ENCODE data around the gene SKAP1.
"Not testable (repeated sequence)": the region's sequence is repeated elsewhere in the genome, so short reads cannot be mapped to it uniquely, and the experiment has no call there.

The SKAP1 gene

DNA sequence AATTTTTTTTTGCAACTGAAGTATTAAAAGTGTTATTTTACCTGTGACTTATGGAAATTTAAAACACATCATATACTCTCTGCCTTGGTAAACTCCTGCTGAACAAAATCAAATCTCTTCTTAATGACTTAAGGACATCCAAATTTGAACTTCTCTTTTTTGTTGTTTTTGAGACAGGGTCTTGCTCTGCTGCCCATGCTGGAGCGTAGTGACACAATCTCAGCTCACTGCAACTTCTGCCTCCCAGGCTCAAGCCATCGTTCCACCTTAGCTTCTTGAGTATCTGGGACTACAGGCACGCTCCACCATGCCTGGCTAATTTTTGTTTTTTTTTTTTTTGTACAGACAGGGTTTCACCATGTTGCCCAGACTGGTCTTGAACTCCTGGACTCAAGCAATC is 56.1 kb downstream of the SKAP1 start:
- H3K36me3 ChIP-seq (ENCODE audit: insufficient read depth, low read length) = no peaks in the 10 kb centered on the region
- H3K4me2 ChIP-seq (ENCODE audit: low read depth, low read length, poor library complexity, severe bottlenecking) = no peak overlapping the region

GRCh38 chr17:48373130-48373830 is 56.7 kb downstream of the SKAP1 start:
- no peak for TF ChIP-seq EZH2phosphoT487 (IDR thresholded peaks at IDR 0.05; ENCODE audit: borderline replicate concordance)
- TF ChIP-seq, protein P1, sequence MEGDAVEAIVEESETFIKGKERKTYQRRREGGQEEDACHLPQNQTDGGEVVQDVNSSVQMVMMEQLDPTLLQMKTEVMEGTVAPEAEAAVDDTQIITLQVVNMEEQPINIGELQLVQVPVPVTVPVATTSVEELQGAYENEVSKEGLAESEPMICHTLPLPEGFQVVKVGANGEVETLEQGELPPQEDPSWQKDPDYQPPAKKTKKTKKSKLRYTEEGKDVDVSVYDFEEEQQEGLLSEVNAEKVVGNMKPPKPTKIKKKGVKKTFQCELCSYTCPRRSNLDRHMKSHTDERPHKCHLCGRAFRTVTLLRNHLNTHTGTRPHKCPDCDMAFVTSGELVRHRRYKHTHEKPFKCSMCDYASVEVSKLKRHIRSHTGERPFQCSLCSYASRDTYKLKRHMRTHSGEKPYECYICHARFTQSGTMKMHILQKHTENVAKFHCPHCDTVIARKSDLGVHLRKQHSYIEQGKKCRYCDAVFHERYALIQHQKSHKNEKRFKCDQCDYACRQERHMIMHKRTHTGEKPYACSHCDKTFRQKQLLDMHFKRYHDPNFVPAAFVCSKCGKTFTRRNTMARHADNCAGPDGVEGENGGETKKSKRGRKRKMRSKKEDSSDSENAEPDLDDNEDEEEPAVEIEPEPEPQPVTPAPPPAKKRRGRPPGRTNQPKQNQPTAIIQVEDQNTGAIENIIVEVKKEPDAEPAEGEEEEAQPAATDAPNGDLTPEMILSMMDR (conservative IDR thresholded peaks at IDR 0.05; ENCODE audit: low read length) = no peak
- no peak overlapping the region for H3K4me2 ChIP-seq (ENCODE audit: low read depth, low read length, poor library complexity, severe bottlenecking)
- H3K4me1 ChIP-seq (ENCODE audit: insufficient read depth, low read length, poor library complexity, severe bottlenecking) = peaks cover 31% of the 10 kb centered on the region
- no peaks in the 10 kb centered on the region for H3F3A ChIP-seq (ENCODE audit: low read depth)
- H3K79me2 ChIP-seq (ENCODE audit: insufficient read depth, low read length) = no peaks in the 10 kb centered on the region
- H3K4me3 ChIP-seq (ENCODE audit: low read length, poor library complexity, severe bottlenecking) = no peak overlapping the region
- H3K9me2 ChIP-seq (replicated peaks; ENCODE audit: low read depth, low read length) = no peaks in the 10 kb centered on the region
- no peak overlapping the region for H3K9ac ChIP-seq (ENCODE audit: low read depth, low read length, poor library complexity, severe bottlenecking)
- H2AFZ ChIP-seq (ENCODE audit: low read length) = no peak overlapping the region
- no peaks in the 10 kb centered on the region for H3K27me3 ChIP-seq (ENCODE audit: insufficient read depth, low read length, poor library complexity, severe bottlenecking)
- no peaks in the 10 kb centered on the region for H3K36me3 ChIP-seq (ENCODE audit: insufficient read depth, low read length)
- no peaks in the 10 kb centered on the region for H3K9me3 ChIP-seq (ENCODE audit: insufficient read depth, low read depth, low read length)
- no peaks in the 10 kb centered on the region for H4K20me1 ChIP-seq (ENCODE audit: insufficient read depth, low read length, poor library complexity, severe bottlenecking)

More for the DNA sequence above, 56.1 kb downstream of the SKAP1 start:
- TF ChIP-seq EZH2phosphoT487 (IDR thresholded peaks at IDR 0.05; ENCODE audit: borderline replicate concordance) = no peak
- TF ChIP-seq, protein P1 (conservative IDR thresholded peaks at IDR 0.05; ENCODE audit: low read length) = no peak
- Histone ChIP-seq H4K20me1 (ENCODE audit: insufficient read depth, low read length, poor library complexity, severe bottlenecking) (no peaks in the 10 kb centered on the region), H3F3A (ENCODE audit: low read depth) (no peaks in the 10 kb centered on the region), H2AFZ (ENCODE audit: low read length) (no peak overlapping the region), H3K9me3 (ENCODE audit: insufficient read depth, low read depth, low read length) (no peaks in the 10 kb centered on the region), H3K4me3 (ENCODE audit: low read length, poor library complexity, severe bottlenecking) (no peak overlapping the region), H3K79me2 (ENCODE audit: insufficient read depth, low read length) (no peaks in the 10 kb centered on the region), H3K4me1 (ENCODE audit: insufficient read depth, low read length, poor library complexity, severe bottlenecking) (peaks cover 37% of the 10 kb centered on the region), H3K9ac (ENCODE audit: low read depth, low read length, poor library complexity, severe bottlenecking) (no peak overlapping the region), H3K9me2 (replicated peaks; ENCODE audit: low read depth, low read length) (no peaks in the 10 kb centered on the region), H3K27me3 (ENCODE audit: insufficient read depth, low read length, poor library complexity, severe bottlenecking) (no peaks in the 10 kb centered on the region)

GRCh38 chr17:48368967-48369366 is 61.0 kb downstream of the SKAP1 start:
- not testable (repeated sequence) for H3K9me3 ChIP-seq (ENCODE audit: insufficient read depth, low read depth, low read length); H3K4me2 ChIP-seq (ENCODE audit: low read depth, low read length, poor library complexity, severe bottlenecking); H3K27me3 ChIP-seq (ENCODE audit: insufficient read depth, low read length, poor library complexity, severe bottlenecking)

GRCh38 chr17:48368352-48368908 is 61.6 kb downstream of the SKAP1 start:
- H2AFZ ChIP-seq (ENCODE audit: low read length) = no peak overlapping the region
- peaks cover 8% of the 10 kb centered on the region for H3K4me1 ChIP-seq (ENCODE audit: insufficient read depth, low read length, poor library complexity, severe bottlenecking)
- H3K36me3 ChIP-seq (ENCODE audit: insufficient read depth, low read length) = no peaks in the 10 kb centered on the region
- H3K79me2 ChIP-seq (ENCODE audit: insufficient read depth, low read length) = no peaks in the 10 kb centered on the region
- H3K4me2 ChIP-seq (ENCODE audit: low read depth, low read length, poor library complexity, severe bottlenecking) = no peak overlapping the region
- H3F3A ChIP-seq (ENCODE audit: low read depth) = no peaks in the 10 kb centered on the region
- H3K9ac ChIP-seq (ENCODE audit: low read depth, low read length, poor library complexity, severe bottlenecking) = no peak overlapping the region
- H3K27me3 ChIP-seq (ENCODE audit: insufficient read depth, low read length, poor library complexity, severe bottlenecking) = no peaks in the 10 kb centered on the region
- no peaks in the 10 kb centered on the region for H3K9me2 ChIP-seq (replicated peaks; ENCODE audit: low read depth, low read length)
- no peak overlapping the region for H3K4me3 ChIP-seq (ENCODE audit: low read length, poor library complexity, severe bottlenecking)
- no peaks in the 10 kb centered on the region for H4K20me1 ChIP-seq (ENCODE audit: insufficient read depth, low read length, poor library complexity, severe bottlenecking)
- TF ChIP-seq, protein P1 (conservative IDR thresholded peaks at IDR 0.05; ENCODE audit: low read length) = no peak
- TF ChIP-seq EZH2phosphoT487 (IDR thresholded peaks at IDR 0.05; ENCODE audit: borderline replicate concordance) = no peak
- no peaks in the 10 kb centered on the region for H3K9me3 ChIP-seq (ENCODE audit: insufficient read depth, low read depth, low read length)

More at GRCh38 chr17:48368967-48369366, 61.0 kb downstream of the SKAP1 start:
- not testable (repeated sequence) for H3K79me2 ChIP-seq (ENCODE audit: insufficient read depth, low read length); H4K20me1 ChIP-seq (ENCODE audit: insufficient read depth, low read length, poor library complexity, severe bottlenecking); H3K9me2 ChIP-seq (replicated peaks; ENCODE audit: low read depth, low read length); H3K36me3 ChIP-seq (ENCODE audit: insufficient read depth, low read length); H2AFZ ChIP-seq (ENCODE audit: low read length); H3F3A ChIP-seq (ENCODE audit: low read depth); H3K9ac ChIP-seq (ENCODE audit: low read depth, low read length, poor library complexity, severe bottlenecking); H3K4me3 ChIP-seq (ENCODE audit: low read length, poor library complexity, severe bottlenecking); H3K4me1 ChIP-seq (ENCODE audit: insufficient read depth, low read length, poor library complexity, severe bottlenecking)
